Mesothelial cell of epicardium (in vitro differentiated cells): ENCODE measurements around the gene PTPRZ1. TPM values are rescaled to one million over a fixed set of nuclear protein-coding genes. Genes with fewer than 3 reads are reported as not detected.

Source experiments
- DNase-seq, 2 experiments: peaks; one replicate each; pipeline ENCODE4 v3.0.0; 2021; ENCODE audit warnings: low spot score in 2 of 2; ENCODE audit not compliant: unreplicated experiment in 2 of 2
- H3K27ac Mint-ChIP-seq: 2 replicates; pipeline ENCODE4 v1.8.0; 2021; ENCODE audit warnings: mixed read lengths
- H3K27me3 Mint-ChIP-seq: 2 replicates; pipeline ENCODE4 v1.8.0; 2021; ENCODE audit warnings: low read depth, mixed read lengths
- H3K36me3 Mint-ChIP-seq: 2 replicates; pipeline ENCODE4 v1.8.0; 2021; ENCODE audit warnings: mixed read lengths
- H3K4me1 Mint-ChIP-seq: 2 replicates; pipeline ENCODE4 v1.8.0; 2021; ENCODE audit warnings: mixed read lengths
- H3K4me3 Mint-ChIP-seq: 2 replicates; pipeline ENCODE4 v1.8.0; 2021; ENCODE audit warnings: mild to moderate bottlenecking, moderate library complexity, mixed read lengths
- H3K9me3 Mint-ChIP-seq: 2 replicates; pipeline ENCODE4 v1.8.0; 2021; ENCODE audit warnings: mixed read lengths
- total RNA-seq: library from RNA; stranded (reverse); gene quantifications from 3 replicates; pipeline ENCODE4 v1.2.1, GENCODE V29; 2021
- TF ChIP-seq, protein P1 (sequence below): fragments of 200-600 bp; sonication (generic); IDR thresholded peaks from one replicate; pipeline ENCODE4 v1.5.0; 2021; ENCODE audit warnings: antibody characterized with exemption; ENCODE audit not compliant: unreplicated experiment

PTPRZ1 gene
- total RNA-seq: 2.8 to 3.4 TPM (median 3.0 TPM) in 3 replicates

DNA sequence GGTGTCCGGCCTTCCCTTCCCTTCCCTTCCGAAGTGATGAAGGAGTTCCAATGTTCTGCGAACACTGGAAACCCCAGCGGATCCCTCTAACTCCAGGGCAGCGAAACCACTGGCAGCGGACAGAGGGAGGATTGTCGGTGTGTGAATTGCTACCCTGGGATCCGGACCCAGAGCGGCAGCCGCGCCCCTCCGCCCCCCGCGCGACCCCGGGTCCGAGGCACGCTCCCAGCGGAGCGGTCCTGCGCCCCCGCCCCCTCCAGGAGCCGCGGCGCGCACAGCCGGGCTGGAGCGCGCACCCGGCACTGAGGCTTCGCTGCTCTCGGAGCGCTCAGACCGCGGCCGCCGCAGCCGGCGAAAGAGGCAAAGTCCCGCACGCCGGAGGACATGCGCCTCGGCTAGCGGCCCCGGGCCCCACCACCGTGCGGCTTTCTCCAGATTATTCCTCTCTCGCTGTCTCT lies at the start of gene PTPRZ1:
PTPRZ1 (plus strand) TSS at position 331 of the 458 bp plus-strand sequence. CDS start 339 bp downstream, outside the sequence.
- H3K36me3 Mint-ChIP-seq: no peaks in the 10 kb centered on the region
- H3K4me1 Mint-ChIP-seq: peaks cover 16% of the 10 kb centered on the region
- TF ChIP-seq, protein P1, sequence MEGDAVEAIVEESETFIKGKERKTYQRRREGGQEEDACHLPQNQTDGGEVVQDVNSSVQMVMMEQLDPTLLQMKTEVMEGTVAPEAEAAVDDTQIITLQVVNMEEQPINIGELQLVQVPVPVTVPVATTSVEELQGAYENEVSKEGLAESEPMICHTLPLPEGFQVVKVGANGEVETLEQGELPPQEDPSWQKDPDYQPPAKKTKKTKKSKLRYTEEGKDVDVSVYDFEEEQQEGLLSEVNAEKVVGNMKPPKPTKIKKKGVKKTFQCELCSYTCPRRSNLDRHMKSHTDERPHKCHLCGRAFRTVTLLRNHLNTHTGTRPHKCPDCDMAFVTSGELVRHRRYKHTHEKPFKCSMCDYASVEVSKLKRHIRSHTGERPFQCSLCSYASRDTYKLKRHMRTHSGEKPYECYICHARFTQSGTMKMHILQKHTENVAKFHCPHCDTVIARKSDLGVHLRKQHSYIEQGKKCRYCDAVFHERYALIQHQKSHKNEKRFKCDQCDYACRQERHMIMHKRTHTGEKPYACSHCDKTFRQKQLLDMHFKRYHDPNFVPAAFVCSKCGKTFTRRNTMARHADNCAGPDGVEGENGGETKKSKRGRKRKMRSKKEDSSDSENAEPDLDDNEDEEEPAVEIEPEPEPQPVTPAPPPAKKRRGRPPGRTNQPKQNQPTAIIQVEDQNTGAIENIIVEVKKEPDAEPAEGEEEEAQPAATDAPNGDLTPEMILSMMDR: no peak
- H3K27me3 Mint-ChIP-seq: peaks cover 69% of the 10 kb centered on the region
- H3K9me3 Mint-ChIP-seq: peaks cover 4% of the 10 kb centered on the region
- DNase-seq: peak; percentile 31 to 68
- peak within 1 kb of the TSS; percentile 22 for H3K27ac Mint-ChIP-seq
- peak within 1 kb of the TSS; percentile 89 for H3K4me3 Mint-ChIP-seq

DNA sequence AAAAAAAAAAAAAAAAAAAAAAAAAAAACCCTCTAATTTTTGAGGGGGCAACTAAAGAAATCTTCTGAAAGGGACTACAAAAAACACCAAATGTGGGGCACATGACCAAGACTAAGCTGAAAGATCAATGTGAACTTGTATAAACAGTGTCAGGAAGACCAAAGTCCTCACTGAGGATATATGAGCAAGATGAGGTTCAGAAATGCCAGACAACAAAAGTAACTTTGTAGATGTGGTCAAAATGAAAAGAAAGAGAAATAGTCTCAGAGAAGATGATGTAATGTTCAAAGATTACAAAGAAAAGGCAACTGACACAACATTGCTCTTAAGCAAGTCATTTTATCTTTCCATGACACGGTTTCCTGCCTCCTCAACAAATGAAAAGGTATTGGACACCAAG lies 48.7 kb upstream of the PTPRZ1 start:
- peaks cover 10% of the 10 kb centered on the region for H3K27me3 Mint-ChIP-seq
- DNase-seq: no peak
- H3K36me3 Mint-ChIP-seq: no peaks in the 10 kb centered on the region
- TF ChIP-seq, protein P1: no peak
- H3K4me1 Mint-ChIP-seq: peaks cover 2% of the 10 kb centered on the region
- H3K4me3 Mint-ChIP-seq: no peak overlapping the region
- no peak overlapping the region for H3K27ac Mint-ChIP-seq
- H3K9me3 Mint-ChIP-seq: no peaks in the 10 kb centered on the region

DNA sequence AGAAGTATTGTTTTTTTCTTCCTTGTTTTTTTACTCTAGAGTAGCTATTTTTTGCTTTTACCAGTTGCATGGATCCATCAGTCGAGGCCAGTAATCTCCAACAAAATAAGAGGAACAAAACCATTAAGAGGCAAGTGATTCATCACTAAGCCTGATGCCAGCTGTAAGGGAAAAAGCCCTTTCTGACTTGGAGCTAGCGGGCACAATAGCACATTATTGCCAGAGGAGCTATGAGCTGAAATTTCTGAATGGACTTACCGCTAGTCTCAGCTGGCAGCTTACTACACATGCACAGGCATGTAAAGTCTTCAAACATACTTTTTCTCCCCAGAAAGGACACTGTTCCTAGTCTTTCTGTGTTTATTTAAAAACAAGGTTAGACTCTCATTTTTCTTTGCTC lies 41.6 kb upstream of the PTPRZ1 start:
- Mint-ChIP-seq H3K4me1 (no peaks in the 10 kb centered on the region), H3K4me3 (no peak overlapping the region), H3K27ac (no peak overlapping the region), H3K36me3 (no peaks in the 10 kb centered on the region), H3K27me3 (peaks cover 21% of the 10 kb centered on the region), H3K9me3 (peaks cover 5% of the 10 kb centered on the region)
- DNase-seq: no peak
- TF ChIP-seq, protein P1: no peak

DNA sequence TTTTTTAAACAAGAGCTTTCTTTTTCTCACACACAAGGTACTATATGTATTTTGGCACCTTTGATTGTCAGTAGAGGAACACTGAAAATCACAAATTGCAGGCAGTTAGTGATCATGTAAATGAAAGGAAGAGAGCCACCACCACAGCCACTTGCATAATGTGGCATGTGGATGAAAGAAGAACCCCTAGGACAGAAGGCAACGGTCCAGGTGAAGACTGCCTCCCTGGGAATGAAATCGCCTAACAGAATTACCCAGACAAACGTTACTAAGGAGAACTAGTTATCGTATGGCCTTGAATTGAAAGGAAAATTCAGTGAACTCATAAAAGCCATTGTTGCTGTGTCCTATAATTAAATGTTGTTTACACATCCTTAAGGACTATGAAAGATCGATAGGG lies 41.2 kb upstream of the PTPRZ1 start:
- Mint-ChIP-seq H3K36me3 (no peaks in the 10 kb centered on the region), H3K9me3 (peaks cover 5% of the 10 kb centered on the region), H3K27ac (no peak overlapping the region), H3K4me1 (no peaks in the 10 kb centered on the region), H3K27me3 (peaks cover 21% of the 10 kb centered on the region), H3K4me3 (no peak overlapping the region)
- no peak for DNase-seq
- TF ChIP-seq, protein P1: no peak

DNA sequence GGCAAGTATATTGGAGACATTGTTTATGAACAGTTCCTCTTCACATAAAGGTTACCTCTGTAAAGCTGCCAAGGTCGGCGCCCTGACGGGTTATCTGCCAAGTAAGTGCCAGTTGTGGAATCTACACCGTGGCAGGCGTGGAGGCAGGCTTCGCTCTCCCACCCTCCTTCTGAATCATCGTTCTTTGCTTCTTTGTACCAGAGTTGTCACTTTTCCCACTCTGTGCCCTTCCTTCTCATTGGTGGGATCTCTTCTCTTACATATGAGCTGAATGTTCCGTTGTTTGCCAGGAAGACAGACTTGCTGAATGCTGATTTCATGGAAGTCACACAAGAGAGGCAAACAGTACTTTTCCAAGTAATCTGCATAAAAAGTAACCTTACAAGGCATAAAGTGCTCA lies 40.6 kb upstream of the PTPRZ1 start:
- H3K36me3 Mint-ChIP-seq: no peaks in the 10 kb centered on the region
- no peak overlapping the region for H3K27ac Mint-ChIP-seq
- peaks cover 21% of the 10 kb centered on the region for H3K27me3 Mint-ChIP-seq
- peaks cover 5% of the 10 kb centered on the region for H3K9me3 Mint-ChIP-seq
- no peak for DNase-seq
- H3K4me1 Mint-ChIP-seq: no peaks in the 10 kb centered on the region
- TF ChIP-seq, protein P1: no peak
- H3K4me3 Mint-ChIP-seq: no peak overlapping the region

DNA sequence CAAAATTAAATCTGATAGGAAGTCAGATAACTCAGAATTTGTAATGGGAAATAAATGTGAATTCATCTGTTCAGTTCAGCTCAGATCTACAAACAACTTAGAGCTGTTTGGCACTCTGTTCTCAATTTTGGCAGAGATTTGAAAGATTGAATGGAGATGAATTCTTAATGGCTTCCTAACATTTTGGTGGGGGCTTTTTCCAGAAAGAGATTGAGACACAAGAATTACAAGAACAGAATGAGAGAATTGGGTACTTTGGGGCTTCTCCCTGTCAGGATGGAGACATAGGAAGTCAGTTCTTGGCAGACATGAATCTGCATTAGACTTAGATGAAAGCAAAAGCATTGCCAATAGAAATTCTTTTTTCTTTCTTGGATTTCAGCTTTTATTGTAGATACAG lies 39.0 kb upstream of the PTPRZ1 start:
- Mint-ChIP-seq H3K36me3 (no peaks in the 10 kb centered on the region), H3K9me3 (peaks cover 5% of the 10 kb centered on the region), H3K27ac (no peak overlapping the region), H3K4me3 (no peak overlapping the region), H3K27me3 (peaks cover 13% of the 10 kb centered on the region), H3K4me1 (no peaks in the 10 kb centered on the region)
- TF ChIP-seq, protein P1: no peak
- no peak for DNase-seq
